CD4-positive, alpha-beta T cell treated with Interleukin-12 subunit alpha and Interleukin-12 subunit beta, for 1 hour (primary cell): ENCODE measurements around the gene CPXM2.
"Not testable (repeated sequence)": the region's sequence is repeated elsewhere in the genome, so short reads cannot be mapped to it uniquely, and the experiment has no call there.

Experiments
- DNase-seq: peaks from one replicate; pipeline ENCODE4 v3.0.0-alpha.2; 2020

The CPXM2 gene

GRCh38 chr10:123736917-123737316 is 154.7 kb downstream of the CPXM2 start:
- not testable (repeated sequence) for DNase-seq

GRCh38 chr10:123729523-123729922 is 162.1 kb downstream of the CPXM2 start:
- no peak for DNase-seq

- DNase-seq, result no peak
Measured at GRCh38 chr10:123726836-123727235, 164.8 kb downstream of the CPXM2 start.

GRCh38 chr10:123726381-123726780 is 165.2 kb downstream of the CPXM2 start:
- no peak for DNase-seq

- no peak for DNase-seq
Measured at GRCh38 chr10:123724747-123725146, 166.9 kb downstream of the CPXM2 start.

- no peak for DNase-seq
Measured at GRCh38 chr10:123722351-123722750, 169.3 kb downstream of the CPXM2 start.

- DNase-seq, result no peak
Measured at GRCh38 chr10:123721441-123722049, 170.1 kb downstream of the CPXM2 start.

GRCh38 chr10:123720536-123720935 is 171.1 kb downstream of the CPXM2 start:
- no peak for DNase-seq

GRCh38 chr10:123718544-123719060 is 173.0 kb downstream of the CPXM2 start:
- no peak for DNase-seq

- DNase-seq, result no peak
Measured at GRCh38 chr10:123717336-123717735, 174.3 kb downstream of the CPXM2 start.

GRCh38 chr10:123715546-123715945 is 176.1 kb downstream of the CPXM2 start:
- no peak for DNase-seq

GRCh38 chr10:123706236-123706635 is 185.4 kb downstream of the CPXM2 start:
- no peak for DNase-seq

GRCh38 chr10:123704812-123705211 is 186.8 kb downstream of the CPXM2 start:
- no peak for DNase-seq

GRCh38 chr10:123704076-123704475 is 187.5 kb downstream of the CPXM2 start:
- no peak for DNase-seq

GRCh38 chr10:123703195-123703790 is 188.3 kb downstream of the CPXM2 start:
- DNase-seq, result no peak
